Ovary (tissue), 9 donors: ENCODE measurements around the gene TMEM131. TPM values are rescaled to one million over a fixed set of nuclear protein-coding genes. Genes with fewer than 3 reads are reported as not detected.

Source experiments
- DNase-seq, 5 donors: peaks; one replicate each; pipeline ENCODE4 v3.0.0-alpha.2; 2019 to 2020
- H3K27ac ChIP-seq, 2 donors: fragments of 200-600 bp; one replicate each; pipeline versions ENCODE4 v1.5.1 to v1.8.0; 2019 to 2022
- H3K27me3 ChIP-seq: fragments of 200-600 bp; one replicate; pipeline ENCODE4 v1.8.0; 2022
- H3K36me3 ChIP-seq: fragments of 200-600 bp; sonication (generic); one replicate; pipeline ENCODE4 v1.5.1; 2019
- H3K4me1 ChIP-seq: one replicate; pipeline ENCODE4 v1.8.1; 2013; ENCODE audit warnings: mild to moderate bottlenecking, moderate library complexity; ENCODE audit not compliant: insufficient read depth
- H3K4me3 ChIP-seq: fragments of 200-600 bp; sonication (generic); one replicate; pipeline ENCODE4 v1.5.1; 2017
- H3K9me3 ChIP-seq, 2 donors: fragments of 200-600 bp in 1 of 2; sonication (generic) in 1 of 2; one replicate each; pipeline versions ENCODE4 v1.5.1 to v1.8.1; 2013 to 2019; ENCODE audit warnings: mild to moderate bottlenecking in 1 of 2, moderate library complexity in 1 of 2
- EP300 ChIP-seq: sonication (generic); formaldehyde crosslinking; IDR thresholded peaks from one replicate; pipeline ENCODE4 v1.6.1; 2017; ENCODE audit warnings: antibody characterized with exemption
- POLR2A ChIP-seq: fragments of 450-650 bp; IDR thresholded peaks from one replicate; pipeline ENCODE4 v1.6.1; 2017; ENCODE audit warnings: antibody characterized with exemption, mild to moderate bottlenecking, moderate library complexity
- WGBS, 3 donors: extraction: QIAGEN DNeasy Blood & Tissue Kit in 1 of 3; methylation state at CpG; one replicate each; pipeline versions ENCODE4 v1.1.5 to v1.1.7; 2013 to 2017; 5-methylcytosine and 5-hydroxymethylcytosine counted together
- intact Hi-C, 4 donors: fragments of 100-400 bp; cut with DNase I; formaldehyde crosslinking; loops; one replicate each; pipeline versions ENCODE4 v1.11.0 to v1.15.1; 2022 to 2023
- polyA plus RNA-seq, 2 donors: library from polyadenylated mRNA; stranded (reverse); fragments of 200-250 nt in 1 of 2; fragments of 350-450 nt in 1 of 2; fragmentation: Illumina TruSeq in 1 of 2; extraction: RNeasy Lipid Tissue Mini Kit (QIAGEN cat#74804) in 1 of 2; gene quantifications; one replicate each; pipeline ENCODE4 v1.2.3, GENCODE V29; 2013 to 2014
- total RNA-seq, 7 donors: library from RNA; depleted of rRNA in 2 of 7; stranded (reverse); fragments of >200 nt in 2 of 7; fragmentation: NEBNext Ultra II Directional in 3 of 7; extraction: Animal tissue kit (Norgen Biotek cat#: 25700) in 3 of 7; gene quantifications; one replicate each; pipeline versions ENCODE4 v1.1.0 to v1.2.4, GENCODE V29; 2016 to 2023
- TF ChIP-seq, protein P1 (sequence below), 3 donors: fragments of 450-650 bp in 2 of 3; fragments of 200-600 bp in 1 of 3; IDR thresholded peaks; one replicate each; pipeline versions ENCODE4 v1.5.1 to v1.8.0; 2016 to 2022; ENCODE audit warnings: antibody characterized with exemption in 3 of 3, mild to moderate bottlenecking in 1 of 3
- donor health status: DM: no; HTN: no; CAD: no; lungs with moderate emphysema.
- donor health status: DM: no; HTN: no; CAD: no.
- donor health status: Bipolar disorder and iron deficiency.
- donor health status: DM: yes; HTN: yes; CAD: no.
- donor health status: DM: no; HTN: no; CAD: no.
- donor health status: DM: yes; HTN: yes; CAD: no.

Gene TMEM131
- total and polyA plus RNA-seq, 9 donors, result 16.1 to 44.0 (median 38.4) TPM

DNA sequence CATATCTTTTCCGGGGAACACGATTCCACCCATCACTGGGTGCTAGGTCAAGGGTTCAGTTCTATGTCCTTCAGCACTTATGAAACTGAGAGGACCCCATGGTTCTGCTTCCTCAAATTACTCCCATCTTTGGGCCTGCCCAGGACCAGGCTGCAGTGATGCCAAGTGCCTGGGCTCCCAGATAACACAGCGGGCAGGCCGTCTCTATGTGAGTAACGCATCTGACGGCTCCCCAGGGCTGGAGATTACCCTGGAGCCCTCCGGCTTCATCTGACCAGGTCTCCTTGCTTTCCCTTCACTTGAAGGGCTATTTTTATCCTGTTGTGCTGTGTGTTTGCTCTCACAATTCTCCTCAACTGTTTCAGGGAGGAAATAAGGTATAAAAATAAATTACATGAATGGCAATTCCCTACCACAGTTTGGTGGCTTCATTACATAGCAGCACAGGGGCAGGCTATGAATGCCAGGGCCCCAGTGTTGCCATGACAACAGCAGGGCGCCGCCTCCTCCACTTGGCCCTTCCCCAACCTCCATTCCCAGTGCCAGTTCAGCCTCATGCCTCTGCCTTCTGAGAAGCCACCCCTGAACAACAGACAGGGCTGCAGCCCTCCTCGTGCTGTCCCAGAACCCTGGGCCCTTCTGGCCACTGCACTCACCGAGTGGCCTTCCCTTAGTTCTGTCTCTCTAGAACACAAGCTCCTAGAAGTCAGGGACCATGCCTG is 25.4 kb upstream of the TMEM131 start:
- no peak for DNase-seq
- Histone ChIP-seq H3K4me3 (no peak overlapping the region), H3K27ac (no peak overlapping the region), H3K4me1 (no peaks in the 10 kb centered on the region), H3K27me3 (no peaks in the 10 kb centered on the region), H3K9me3 (no peaks in the 10 kb centered on the region), H3K36me3 (no peaks in the 10 kb centered on the region)
- 78 to 87% (median 85%) methylated on average over 11 of the region's 11 CpGs for WGBS, 3 donors
- intact Hi-C loops, result no loop called here
- TF ChIP-seq, protein P1, sequence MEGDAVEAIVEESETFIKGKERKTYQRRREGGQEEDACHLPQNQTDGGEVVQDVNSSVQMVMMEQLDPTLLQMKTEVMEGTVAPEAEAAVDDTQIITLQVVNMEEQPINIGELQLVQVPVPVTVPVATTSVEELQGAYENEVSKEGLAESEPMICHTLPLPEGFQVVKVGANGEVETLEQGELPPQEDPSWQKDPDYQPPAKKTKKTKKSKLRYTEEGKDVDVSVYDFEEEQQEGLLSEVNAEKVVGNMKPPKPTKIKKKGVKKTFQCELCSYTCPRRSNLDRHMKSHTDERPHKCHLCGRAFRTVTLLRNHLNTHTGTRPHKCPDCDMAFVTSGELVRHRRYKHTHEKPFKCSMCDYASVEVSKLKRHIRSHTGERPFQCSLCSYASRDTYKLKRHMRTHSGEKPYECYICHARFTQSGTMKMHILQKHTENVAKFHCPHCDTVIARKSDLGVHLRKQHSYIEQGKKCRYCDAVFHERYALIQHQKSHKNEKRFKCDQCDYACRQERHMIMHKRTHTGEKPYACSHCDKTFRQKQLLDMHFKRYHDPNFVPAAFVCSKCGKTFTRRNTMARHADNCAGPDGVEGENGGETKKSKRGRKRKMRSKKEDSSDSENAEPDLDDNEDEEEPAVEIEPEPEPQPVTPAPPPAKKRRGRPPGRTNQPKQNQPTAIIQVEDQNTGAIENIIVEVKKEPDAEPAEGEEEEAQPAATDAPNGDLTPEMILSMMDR (IDR thresholded peaks at IDR 0.05), result no peak
- TF ChIP-seq EP300 (no peak), POLR2A (no peak)

DNA sequence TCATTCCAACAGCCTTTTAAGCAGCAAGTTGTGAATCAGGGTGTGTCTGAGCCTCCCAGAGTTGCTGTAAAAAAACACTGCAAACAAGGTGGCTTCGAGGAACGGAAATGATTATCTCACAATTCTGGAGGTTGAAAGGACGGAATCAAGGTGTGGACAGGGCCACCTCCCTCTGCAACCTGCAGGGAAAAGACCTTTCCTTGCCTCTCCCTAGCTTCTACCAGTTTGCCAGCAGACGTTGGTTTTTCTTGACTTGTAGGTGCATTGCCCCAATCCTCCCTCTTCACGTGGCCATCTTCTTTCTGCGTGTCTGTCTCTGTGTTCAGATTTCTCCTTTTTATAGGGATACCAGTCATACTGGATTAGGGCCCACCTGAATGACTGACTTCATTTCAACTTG is 24.8 kb upstream of the TMEM131 start:
- H3K4me3 ChIP-seq, result no peak overlapping the region
- intact Hi-C loops, result no loop called here
- H3K9me3 ChIP-seq, result no peaks in the 10 kb centered on the region
- H3K27me3 ChIP-seq, result no peaks in the 10 kb centered on the region
- TF ChIP-seq, protein P1 (IDR thresholded peaks at IDR 0.05), result no peak
- TF ChIP-seq EP300 (no peak), POLR2A (no peak)
- H3K36me3 ChIP-seq, result no peaks in the 10 kb centered on the region
- WGBS, 3 donors, result 90 to 92% (median 92%) methylated on average over 6 of the region's 6 CpGs
- no peaks in the 10 kb centered on the region for H3K4me1 ChIP-seq
- DNase-seq, result no peak
- no peak overlapping the region for H3K27ac ChIP-seq

DNA sequence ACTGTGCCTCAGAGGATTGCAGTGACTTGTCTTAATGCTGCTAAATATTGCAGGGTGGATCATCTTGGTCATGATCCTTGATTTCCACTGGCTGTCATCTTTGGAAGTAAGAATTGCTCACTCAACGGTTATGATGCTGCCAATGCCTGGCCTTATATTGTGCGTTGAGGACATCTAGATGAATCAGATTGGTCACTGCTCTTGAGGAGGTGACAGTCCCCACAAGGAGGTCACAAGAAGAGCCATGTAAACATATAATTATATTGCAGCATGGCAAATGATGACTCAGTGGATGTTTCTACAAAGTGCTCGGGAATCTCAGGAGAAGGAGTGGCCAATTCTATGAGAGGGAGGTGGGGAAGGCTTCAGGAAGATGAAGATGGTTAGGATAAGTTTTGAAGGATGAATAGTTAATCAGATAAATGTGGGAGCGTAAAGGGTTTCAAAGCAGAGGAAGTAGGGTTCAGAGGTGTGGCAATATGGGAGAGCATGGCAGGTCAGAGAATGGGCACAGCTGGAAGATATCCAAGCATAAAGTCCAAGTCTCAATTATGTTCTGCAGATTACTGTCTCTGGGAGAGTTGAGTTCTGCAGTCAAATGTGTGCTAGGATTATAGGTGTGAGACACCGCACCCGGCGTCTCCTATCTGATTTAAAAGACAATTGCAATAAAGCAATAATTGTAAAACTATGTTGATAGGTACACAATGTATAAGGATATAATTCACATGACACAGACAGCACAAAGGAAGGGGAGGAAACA is 21.3 kb upstream of the TMEM131 start:
- WGBS, 3 donors, result 90 to 93% (median 91%) methylated on average over 7 of the region's 7 CpGs
- intact Hi-C loops, result no loop called here
- H3K27ac ChIP-seq, result no peak overlapping the region
- peaks cover 2% of the 10 kb centered on the region for H3K4me1 ChIP-seq
- no peak for DNase-seq
- H3K27me3 ChIP-seq, result no peaks in the 10 kb centered on the region
- H3K36me3 ChIP-seq, result no peaks in the 10 kb centered on the region
- H3K4me3 ChIP-seq, result no peak overlapping the region
- TF ChIP-seq, protein P1 (IDR thresholded peaks at IDR 0.05), result no peak
- TF ChIP-seq EP300 (no peak), POLR2A (no peak)
- H3K9me3 ChIP-seq, result no peaks in the 10 kb centered on the region

DNA sequence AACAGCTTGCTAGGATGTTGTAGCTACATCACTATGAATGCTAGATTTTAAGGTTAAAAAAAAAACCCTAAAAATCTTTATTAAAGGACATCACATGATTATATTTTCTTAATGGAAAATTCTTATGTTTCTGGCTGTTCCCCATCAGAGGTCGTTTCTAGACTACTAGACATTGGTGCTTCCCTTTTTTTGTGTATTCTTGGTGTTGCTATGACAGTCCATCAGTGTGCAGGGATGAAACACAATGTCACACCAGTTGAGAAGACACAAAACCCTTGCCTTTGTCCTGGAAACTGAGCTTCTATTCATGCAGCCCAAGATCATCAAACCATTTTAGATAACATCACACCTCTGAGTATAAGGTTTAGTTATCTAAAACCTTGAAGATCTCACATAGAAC is 19.9 kb upstream of the TMEM131 start:
- H3K27me3 ChIP-seq, result no peaks in the 10 kb centered on the region
- intact Hi-C loops, result no loop called here

More for the DNA sequence above, 19.9 kb upstream of the TMEM131 start:
- no peaks in the 10 kb centered on the region for H3K9me3 ChIP-seq
- no peak overlapping the region for H3K27ac ChIP-seq
- no peak for DNase-seq
- no peaks in the 10 kb centered on the region for H3K36me3 ChIP-seq
- TF ChIP-seq EP300 (no peak), POLR2A (no peak)
- TF ChIP-seq, protein P1 (IDR thresholded peaks at IDR 0.05), result no peak
- H3K4me1 ChIP-seq, result peaks cover 4% of the 10 kb centered on the region
- no peak overlapping the region for H3K4me3 ChIP-seq
- WGBS, 3 donors, result 49 to 73% (median 55%) methylated on average over 1 of the region's 1 CpG
